ENCODE results near the gene CYSLTR2.
"Not testable (repeated sequence)": the region's sequence is repeated elsewhere in the genome, so short reads cannot be mapped to it uniquely, and the experiment has no call there.

CYSLTR2 gene

GRCh38 chr13:48687249-48687648 lies 33.5 kb downstream of the CYSLTR2 start:
- no peak overlapping the region for H3K27ac ChIP-seq
- TF ChIP-seq CTCF (conservative IDR thresholded peaks at IDR 0.05) = no peak

- no peak overlapping the region for H3K27ac ChIP-seq
- no peak for TF ChIP-seq ZFX (IDR thresholded peaks at IDR 0.05)
- no peak for TF ChIP-seq CTCF (conservative IDR thresholded peaks at IDR 0.05)
These were observed 40.3 kb downstream of the CYSLTR2 start for GRCh38 chr13:48693998-48694397.

- no peak for TF ChIP-seq CTCF (conservative IDR thresholded peaks at IDR 0.05)
- no peak overlapping the region for H3K27ac ChIP-seq
These were observed 42.0 kb downstream of the CYSLTR2 start for GRCh38 chr13:48695776-48696175.

- not testable (repeated sequence) for H3K27ac ChIP-seq
These were observed 42.9 kb downstream of the CYSLTR2 start for GRCh38 chr13:48696676-48697075.

GRCh38 chr13:48707405-48707804 lies 53.7 kb downstream of the CYSLTR2 start:
- TF ChIP-seq ZFX (IDR thresholded peaks at IDR 0.05) (no peak), CTCF (conservative IDR thresholded peaks at IDR 0.05) (no peak)
- H3K27ac ChIP-seq = no peak overlapping the region

- TF ChIP-seq CTCF (conservative IDR thresholded peaks at IDR 0.05) (no peak), ZFX (IDR thresholded peaks at IDR 0.05) (no peak)
- H3K27ac ChIP-seq = no peak overlapping the region
These were observed 55.0 kb downstream of the CYSLTR2 start for GRCh38 chr13:48708764-48709163.

- no peak for TF ChIP-seq CTCF (conservative IDR thresholded peaks at IDR 0.05)
- TF ChIP-seq ZFX (IDR thresholded peaks at IDR 0.05) = no peak
- H3K27ac ChIP-seq = no peak overlapping the region
These were observed 55.5 kb downstream of the CYSLTR2 start for GRCh38 chr13:48709213-48709612.

GRCh38 chr13:48710160-48710559 lies 56.4 kb downstream of the CYSLTR2 start:
- no peak for TF ChIP-seq ZFX (IDR thresholded peaks at IDR 0.05)
- TF ChIP-seq CTCF (conservative IDR thresholded peaks at IDR 0.05) = no peak
- no peak overlapping the region for H3K27ac ChIP-seq
